Ishikawa (cell line): Measurements from ENCODE around the gene GGT6.

Source experiments
- CEBPB ChIP-seq: IDR thresholded peaks from 2 replicates; pipeline ENCODE4 v1.6.1; 2012
- CREB1 ChIP-seq: IDR thresholded peaks from 2 replicates; pipeline ENCODE4 v1.6.1; 2012; ENCODE audit warnings: low read depth
- FOXM1 ChIP-seq: IDR thresholded peaks from 2 replicates; pipeline ENCODE4 v1.6.1; 2012; ENCODE audit warnings: low read depth, borderline replicate concordance
- NFIC ChIP-seq: IDR thresholded peaks from 2 replicates; pipeline ENCODE4 v1.6.1; 2012
- RAD21 ChIP-seq: IDR thresholded peaks from 2 replicates; pipeline ENCODE4 v1.6.1; 2012; ENCODE audit warnings: low read depth
- TAF1 ChIP-seq: IDR thresholded peaks from 2 replicates; pipeline ENCODE4 v1.6.1; 2012; ENCODE audit warnings: low read depth, mild to moderate bottlenecking
- TCF12 ChIP-seq: IDR thresholded peaks from 2 replicates; pipeline ENCODE4 v1.6.1; 2012; ENCODE audit warnings: low read depth
- TEAD4 ChIP-seq: IDR thresholded peaks from 2 replicates; pipeline ENCODE4 v1.6.1; 2012
- TF ChIP-seq, protein P1 (sequence below): IDR thresholded peaks from 2 replicates; pipeline ENCODE4 v1.6.1; 2012
- TF ChIP-seq, protein P2 (sequence below): IDR thresholded peaks from 2 replicates; pipeline ENCODE4 v1.6.1; 2012; ENCODE audit warnings: low read depth, mild to moderate bottlenecking
- TF ChIP-seq, protein P3 (sequence below): IDR thresholded peaks from 2 replicates; pipeline ENCODE4 v1.6.1; 2012

DNA sequence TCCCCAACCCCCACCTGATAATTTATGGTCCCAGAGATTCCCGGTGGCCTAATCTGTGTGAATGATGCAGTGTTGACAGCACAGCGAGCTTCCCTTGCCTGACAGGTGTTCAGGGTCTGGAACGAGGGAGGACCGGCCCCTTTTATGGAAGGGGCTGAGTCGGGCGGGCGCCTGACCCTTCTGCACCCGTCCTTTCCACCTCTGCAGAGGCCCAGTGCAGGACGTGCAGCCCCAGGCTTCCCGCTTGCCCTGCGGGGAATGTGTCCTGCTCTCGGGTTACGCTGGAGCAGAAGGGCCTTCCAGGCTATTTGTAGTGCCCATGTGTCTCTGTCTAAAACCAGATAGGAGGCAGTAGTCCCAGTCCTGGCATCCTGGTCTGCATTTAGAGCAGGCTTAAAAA, 40.2 kb upstream of the GGT6 start:
- TF ChIP-seq TAF1 (no peak), CREB1 (no peak), FOXM1 (no peak), TCF12 (no peak), NFIC (no peak), RAD21 (no peak), CEBPB (no peak), TEAD4 (no peak)
- TF ChIP-seq, protein P1, sequence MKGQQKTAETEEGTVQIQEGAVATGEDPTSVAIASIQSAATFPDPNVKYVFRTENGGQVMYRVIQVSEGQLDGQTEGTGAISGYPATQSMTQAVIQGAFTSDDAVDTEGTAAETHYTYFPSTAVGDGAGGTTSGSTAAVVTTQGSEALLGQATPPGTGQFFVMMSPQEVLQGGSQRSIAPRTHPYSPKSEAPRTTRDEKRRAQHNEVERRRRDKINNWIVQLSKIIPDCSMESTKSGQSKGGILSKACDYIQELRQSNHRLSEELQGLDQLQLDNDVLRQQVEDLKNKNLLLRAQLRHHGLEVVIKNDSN = no peak
- TF ChIP-seq, protein P2, sequence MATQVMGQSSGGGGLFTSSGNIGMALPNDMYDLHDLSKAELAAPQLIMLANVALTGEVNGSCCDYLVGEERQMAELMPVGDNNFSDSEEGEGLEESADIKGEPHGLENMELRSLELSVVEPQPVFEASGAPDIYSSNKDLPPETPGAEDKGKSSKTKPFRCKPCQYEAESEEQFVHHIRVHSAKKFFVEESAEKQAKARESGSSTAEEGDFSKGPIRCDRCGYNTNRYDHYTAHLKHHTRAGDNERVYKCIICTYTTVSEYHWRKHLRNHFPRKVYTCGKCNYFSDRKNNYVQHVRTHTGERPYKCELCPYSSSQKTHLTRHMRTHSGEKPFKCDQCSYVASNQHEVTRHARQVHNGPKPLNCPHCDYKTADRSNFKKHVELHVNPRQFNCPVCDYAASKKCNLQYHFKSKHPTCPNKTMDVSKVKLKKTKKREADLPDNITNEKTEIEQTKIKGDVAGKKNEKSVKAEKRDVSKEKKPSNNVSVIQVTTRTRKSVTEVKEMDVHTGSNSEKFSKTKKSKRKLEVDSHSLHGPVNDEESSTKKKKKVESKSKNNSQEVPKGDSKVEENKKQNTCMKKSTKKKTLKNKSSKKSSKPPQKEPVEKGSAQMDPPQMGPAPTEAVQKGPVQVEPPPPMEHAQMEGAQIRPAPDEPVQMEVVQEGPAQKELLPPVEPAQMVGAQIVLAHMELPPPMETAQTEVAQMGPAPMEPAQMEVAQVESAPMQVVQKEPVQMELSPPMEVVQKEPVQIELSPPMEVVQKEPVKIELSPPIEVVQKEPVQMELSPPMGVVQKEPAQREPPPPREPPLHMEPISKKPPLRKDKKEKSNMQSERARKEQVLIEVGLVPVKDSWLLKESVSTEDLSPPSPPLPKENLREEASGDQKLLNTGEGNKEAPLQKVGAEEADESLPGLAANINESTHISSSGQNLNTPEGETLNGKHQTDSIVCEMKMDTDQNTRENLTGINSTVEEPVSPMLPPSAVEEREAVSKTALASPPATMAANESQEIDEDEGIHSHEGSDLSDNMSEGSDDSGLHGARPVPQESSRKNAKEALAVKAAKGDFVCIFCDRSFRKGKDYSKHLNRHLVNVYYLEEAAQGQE = no peak
- TF ChIP-seq, protein P3, sequence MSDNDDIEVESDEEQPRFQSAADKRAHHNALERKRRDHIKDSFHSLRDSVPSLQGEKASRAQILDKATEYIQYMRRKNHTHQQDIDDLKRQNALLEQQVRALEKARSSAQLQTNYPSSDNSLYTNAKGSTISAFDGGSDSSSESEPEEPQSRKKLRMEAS = no peak
